ENCODE data around the gene SMYD3.

- TF ChIP-seq CTCF (IDR thresholded peaks at IDR 0.05): no peak
- TF ChIP-seq POLR2A (IDR thresholded peaks at IDR 0.05): no peak
Observed at GRCh38 chr1:246074421-246074820, 432.7 kb downstream of the SMYD3 start.
